NK-92 (cell line): ENCODE data around the gene THAP10.

ENCODE experiments used
- DNase-seq: peaks from one replicate; lab custom pipeline; 2025; ENCODE audit not compliant: unreplicated experiment; lab: John Stamatoyannopoulos, UW

THAP10 gene

DNA sequence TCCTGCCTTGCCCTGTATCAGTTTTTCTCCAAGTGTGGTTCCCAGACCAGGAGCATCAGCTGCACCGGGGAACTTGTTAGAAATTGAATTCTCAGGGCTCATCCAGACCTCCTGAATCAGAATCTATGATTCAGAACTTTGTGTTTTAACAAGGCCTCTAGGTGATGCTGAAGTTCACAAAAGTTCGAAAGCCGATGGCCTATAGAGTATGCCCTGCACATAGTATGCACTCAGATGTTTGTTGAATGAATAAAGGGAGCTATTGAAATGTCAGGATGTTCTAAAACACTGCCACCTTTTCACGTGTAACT, 37.6 kb downstream of the THAP10 start:
- no peak for DNase-seq

GRCh38 chr15:70853973-70854665, 38.1 kb downstream of the THAP10 start, which contains the start of gene LARP6:
LARP6 (minus strand) TSS chr15:70854157; CDS start chr15:70854088, 69 bp downstream.
- DNase-seq, result no peak

DNA sequence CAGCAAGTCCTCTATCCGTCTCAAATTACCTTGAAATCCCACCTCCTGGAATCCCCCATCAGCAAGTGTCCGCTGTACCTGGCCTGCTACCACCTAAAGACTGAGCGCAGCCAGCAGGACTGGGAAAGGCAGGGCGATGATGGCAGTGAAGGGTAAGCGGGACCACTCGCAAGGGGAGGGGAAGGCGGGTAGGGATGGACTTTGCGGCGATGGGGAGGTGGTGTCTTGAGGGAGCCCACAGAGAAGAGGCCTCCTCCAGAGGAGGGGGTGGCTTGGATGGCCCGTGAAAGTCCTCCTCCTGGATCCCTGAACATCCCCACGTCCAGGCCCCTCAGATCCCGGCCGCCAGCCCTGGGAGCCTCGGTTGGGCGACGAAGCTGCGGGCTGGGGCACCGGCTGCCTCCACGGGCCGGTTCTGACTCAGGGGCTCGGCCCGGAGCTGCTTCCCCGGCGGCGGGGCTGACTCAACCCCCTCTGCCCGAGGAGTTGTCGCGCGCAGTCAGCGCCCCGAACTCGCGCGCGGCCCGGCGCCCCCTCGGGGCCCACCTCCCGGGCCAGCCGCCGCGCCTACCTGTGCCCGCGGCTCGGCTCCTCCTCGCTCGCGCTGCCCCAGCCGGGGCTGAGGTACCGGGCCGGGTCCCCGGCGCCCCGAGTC, 38.8 kb downstream of the THAP10 start:
- no peak for DNase-seq

DNA sequence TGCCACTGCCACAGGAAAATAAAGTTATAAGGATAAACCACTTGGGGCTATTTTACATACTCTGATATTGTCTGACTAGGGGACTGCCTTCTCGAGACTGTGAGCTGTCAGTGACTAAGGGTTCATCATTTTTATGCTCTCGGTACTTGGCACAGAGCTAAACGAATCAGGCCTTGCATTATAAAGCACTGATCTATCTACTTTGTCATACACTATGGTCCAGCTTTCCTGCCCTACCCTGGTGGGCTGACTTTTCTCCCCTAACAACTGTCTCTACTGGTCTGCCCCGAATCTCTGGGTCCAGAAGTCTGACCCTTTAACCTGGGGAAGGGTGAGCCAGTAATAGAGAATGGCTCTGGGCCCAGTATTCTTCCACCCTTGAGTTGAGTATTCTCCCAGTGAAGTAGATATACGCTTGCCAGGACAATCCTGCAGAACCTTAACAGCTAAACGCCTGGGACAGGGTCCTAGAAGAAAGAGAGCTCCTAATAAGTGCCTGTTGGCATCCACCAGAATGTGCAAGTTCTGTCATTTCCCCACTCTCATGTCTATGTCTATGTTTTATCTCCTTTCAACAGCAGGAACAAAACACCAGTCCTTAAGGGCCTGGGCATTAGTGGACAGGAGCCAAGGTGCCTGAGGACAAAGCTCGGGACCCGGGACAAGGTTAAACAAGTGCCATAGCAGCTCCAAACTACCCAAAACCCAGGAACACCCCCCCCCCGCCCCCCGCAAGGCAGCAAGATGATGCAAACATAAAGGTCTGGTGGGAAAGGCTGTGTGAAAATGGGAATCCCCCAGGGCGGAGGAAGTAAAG, 39.5 kb downstream of the THAP10 start:
- DNase-seq, result no peak

- no peak for DNase-seq
These were observed 40.3 kb downstream of the THAP10 start for GRCh38 chr15:70851889-70852288.

DNA sequence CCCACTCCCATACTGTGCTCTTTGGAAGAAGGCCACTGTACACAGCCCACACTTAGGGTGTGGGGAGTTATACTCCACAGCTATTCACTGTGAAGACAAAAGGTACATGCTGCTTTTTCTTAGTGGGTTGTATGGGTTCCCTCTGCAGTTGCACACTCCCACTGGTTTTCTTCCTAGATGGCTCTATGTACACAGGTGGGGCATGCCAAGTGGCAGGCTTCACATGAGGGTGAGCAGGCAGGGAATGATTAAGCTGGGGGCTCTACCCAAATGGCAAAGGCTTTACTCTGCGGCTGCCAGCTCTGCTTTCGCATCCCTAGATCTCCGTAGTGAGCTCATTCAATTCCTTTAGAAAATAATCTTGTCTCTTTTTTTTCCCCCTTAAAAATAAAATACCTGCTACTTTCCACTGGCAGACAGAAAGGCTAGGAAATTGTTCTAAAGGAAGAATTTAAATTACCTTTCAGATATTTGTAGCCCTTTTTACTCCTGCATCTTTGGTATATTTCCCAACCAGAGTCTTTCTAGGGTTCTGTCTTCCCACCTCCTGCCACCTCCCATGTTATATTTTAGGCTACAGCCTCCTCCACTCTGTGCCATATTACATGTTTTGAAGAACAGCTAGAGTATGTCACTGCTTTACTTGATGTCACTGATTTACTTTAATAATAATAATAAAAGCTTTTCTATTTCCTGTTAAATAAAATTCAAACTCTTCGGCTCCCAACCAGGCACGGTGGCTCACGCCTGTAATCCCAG, 46.5 kb downstream of the THAP10 start:
- DNase-seq, result no peak

DNA sequence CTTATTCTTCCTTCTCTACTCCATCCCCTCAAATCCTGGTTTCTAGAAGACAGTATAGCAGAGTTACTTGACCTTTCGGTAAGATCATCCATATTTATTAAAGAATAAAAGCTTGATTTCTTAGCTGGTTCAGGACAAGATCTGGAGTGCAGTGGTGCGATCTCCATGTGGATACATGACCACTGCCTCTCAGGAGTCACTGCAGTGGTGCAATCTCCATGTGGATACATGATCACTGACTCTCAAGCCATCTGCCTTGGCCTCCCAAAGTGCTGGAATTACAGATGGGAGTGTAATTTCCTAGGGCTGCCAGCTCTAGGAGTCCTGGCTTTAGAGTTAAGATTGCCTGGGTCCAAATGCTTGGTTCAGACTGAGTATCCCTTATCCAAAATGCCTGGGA, 54.8 kb downstream of the THAP10 start:
- DNase-seq, result no peak

DNA sequence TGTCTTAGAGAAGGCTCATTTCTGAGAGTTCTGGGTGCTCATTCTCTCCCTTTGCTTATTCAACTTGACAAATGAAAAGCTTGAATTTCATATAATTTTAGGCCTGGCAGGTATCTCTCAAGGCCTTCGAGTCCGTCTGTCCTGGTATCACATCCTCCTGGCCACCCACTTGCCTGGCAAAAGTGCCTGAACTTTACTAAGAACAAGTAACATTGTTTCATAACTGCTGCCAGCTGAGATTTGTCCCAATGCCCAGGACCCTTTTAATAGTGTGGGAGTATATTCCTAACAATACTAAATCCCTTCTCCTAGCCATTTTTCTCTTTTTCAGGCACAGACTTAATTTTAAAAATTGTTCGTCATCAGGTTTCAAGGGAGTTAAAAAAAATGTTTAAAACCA, 56.4 kb downstream of the THAP10 start:
- no peak for DNase-seq

DNA sequence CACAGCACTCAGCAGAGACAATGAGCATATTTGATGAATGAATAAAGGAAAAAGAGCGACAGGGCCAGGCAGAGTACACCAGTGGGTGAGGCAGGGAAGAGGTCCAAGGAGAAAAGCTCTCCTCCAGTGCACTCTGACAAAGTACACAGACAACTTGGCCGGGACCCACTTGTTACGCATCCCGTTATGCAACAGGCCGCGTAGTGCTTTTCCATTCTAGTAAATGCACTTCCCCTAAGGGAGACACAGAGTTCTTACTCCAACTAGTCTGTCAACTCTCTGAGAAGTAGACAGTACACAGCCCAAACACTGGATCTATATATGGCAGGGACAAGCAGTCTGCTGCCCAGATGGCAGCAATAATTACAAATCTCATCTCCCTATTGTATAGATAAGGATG, 56.8 kb downstream of the THAP10 start:
- no peak for DNase-seq

- DNase-seq, result no peak
These were observed 57.2 kb downstream of the THAP10 start for GRCh38 chr15:70834999-70835398.

DNA sequence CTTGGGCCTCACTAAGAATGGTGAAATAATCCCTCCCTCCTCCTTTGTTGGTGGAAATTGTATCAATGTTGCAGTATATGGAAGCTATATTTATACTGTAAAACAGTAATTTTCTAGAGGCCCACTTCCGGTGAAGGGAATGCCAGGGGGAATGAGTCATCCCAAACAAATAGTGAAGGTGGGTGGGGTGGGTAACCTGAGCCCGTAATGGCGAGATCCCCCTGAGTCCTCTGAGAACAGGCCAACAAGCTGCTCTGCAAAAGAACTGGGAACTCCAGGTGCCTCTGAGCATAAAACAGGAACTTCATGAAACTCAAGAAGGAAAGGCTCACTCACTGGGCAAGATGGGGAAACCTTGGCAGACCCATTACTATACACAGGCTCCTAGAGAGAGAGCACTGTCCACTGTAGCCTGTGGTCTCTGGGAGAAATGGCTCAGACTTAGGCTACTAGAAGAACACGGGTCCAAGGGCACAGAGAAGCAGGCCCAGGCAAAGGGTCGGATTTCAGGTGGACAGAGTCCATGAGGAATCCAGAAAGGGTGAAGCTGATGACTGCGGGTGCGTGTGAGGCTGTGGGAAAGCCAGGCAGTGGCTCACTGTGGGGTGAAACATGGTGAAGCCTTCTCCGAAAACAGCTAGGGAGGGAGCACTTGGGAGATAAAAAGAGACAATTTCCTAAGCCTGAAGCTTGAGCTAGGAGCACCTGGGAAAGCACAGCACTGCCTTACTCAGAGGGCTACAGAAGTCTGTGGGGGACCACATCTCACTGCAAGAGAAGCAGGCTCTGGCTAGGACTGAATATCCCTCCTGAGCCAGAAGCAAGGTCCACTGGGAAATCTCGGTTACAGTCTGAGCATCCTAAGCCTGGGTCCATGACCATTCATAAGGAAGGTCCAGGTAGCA, 58.1 kb downstream of the THAP10 start:
- no peak for DNase-seq

DNA sequence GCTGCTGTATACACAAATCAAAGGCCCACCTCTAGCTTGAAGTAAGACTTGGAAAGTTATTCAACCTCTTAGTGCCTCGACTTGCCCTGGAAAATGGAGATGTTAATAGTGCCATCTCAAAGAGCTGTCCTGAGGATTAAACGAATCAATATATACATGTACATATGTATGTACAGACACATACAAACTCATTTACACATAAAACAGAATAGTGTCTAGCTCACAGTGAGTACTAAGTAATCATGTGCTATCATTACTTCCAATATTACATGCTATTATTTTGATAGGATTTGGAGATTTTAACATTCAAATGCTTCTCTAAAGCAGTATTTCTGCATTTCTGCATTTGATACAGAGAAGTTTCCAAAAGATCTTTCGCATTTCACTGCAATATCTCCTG, 58.8 kb downstream of the THAP10 start:
- no peak for DNase-seq

GRCh38 chr15:70832176-70832575, 60.1 kb downstream of the THAP10 start:
- no peak for DNase-seq
